Activated CD8-positive, alpha-beta memory T cell treated with anti-CD3 and anti-CD28 coated beads, Interleukin-2, amount 10 ng/mL, durations not matched to agents 7 days and 5 days (primary cell): Measurements from ENCODE around the gene NR6A1. TPM values are rescaled to one million over a fixed set of nuclear protein-coding genes. Genes with fewer than 3 reads are reported as not detected.

Source experiments
- ATAC-seq: fragments of 150-1000 bp; cut with Tn5 transposase; one replicate; pipeline ENCODE4 v1.10.0; 2021; ENCODE audit warnings: moderate library complexity
- CTCF ChIA-PET: fragments of 350-600 bp; sonication (Branson Sonifier 250); formaldehyde crosslinking; loops from one replicate; lab custom pipeline; 2021; ENCODE audit warnings: antibody characterized with exemption; lab: Charles Lee
- DNase-seq: peaks from one replicate; pipeline ENCODE4 v3.0.0-alpha.2; 2020
- H3K27ac Mint-ChIP-seq: one replicate; pipeline ENCODE4 v1.8.0; 2021; ENCODE audit warnings: mild to moderate bottlenecking, mixed read lengths
- H3K27me3 Mint-ChIP-seq: one replicate; pipeline ENCODE4 v1.8.0; 2021; ENCODE audit warnings: mixed read lengths
- H3K36me3 Mint-ChIP-seq: one replicate; pipeline ENCODE4 v1.8.0; 2021; ENCODE audit warnings: mild to moderate bottlenecking, mixed read lengths
- H3K4me1 Mint-ChIP-seq: one replicate; pipeline ENCODE4 v1.8.0; 2021; ENCODE audit warnings: mixed read lengths
- H3K4me3 Mint-ChIP-seq: one replicate; pipeline ENCODE4 v1.8.0; 2021; ENCODE audit warnings: mild to moderate bottlenecking, moderate library complexity, mixed read lengths
- H3K9me3 Mint-ChIP-seq: one replicate; pipeline ENCODE4 v1.8.0; 2022; ENCODE audit warnings: low read depth, mixed read lengths
- total RNA-seq, 2 experiments: library from RNA; stranded (reverse); gene quantifications; one replicate each; pipeline ENCODE4 v1.2.3, GENCODE V29; 2021

NR6A1 gene
- total RNA-seq, 2 experiments from 2014 or later, result 0.44 to 1.2 TPM

- no peak for ATAC-seq
- H3K4me3 Mint-ChIP-seq, result no peak overlapping the region
- no peak overlapping the region for H3K27ac Mint-ChIP-seq
- no peak for DNase-seq
- H3K9me3 Mint-ChIP-seq, result no peaks in the 10 kb centered on the region
- no peaks in the 10 kb centered on the region for H3K4me1 Mint-ChIP-seq
- CTCF ChIA-PET, result no interaction called here
- H3K27me3 Mint-ChIP-seq, result peaks cover 10% of the 10 kb centered on the region
- no peaks in the 10 kb centered on the region for H3K36me3 Mint-ChIP-seq
These were observed 75.7 kb downstream of the NR6A1 start for GRCh38 chr9:124695280-124695890.

GRCh38 chr9:124694414-124695279 is 76.5 kb downstream of the NR6A1 start:
- no peak overlapping the region for H3K4me3 Mint-ChIP-seq
- H3K36me3 Mint-ChIP-seq, result no peaks in the 10 kb centered on the region
- ATAC-seq (no peak), DNase-seq (no peak)
- H3K4me1 Mint-ChIP-seq, result no peaks in the 10 kb centered on the region
- peaks cover 16% of the 10 kb centered on the region for H3K27me3 Mint-ChIP-seq
- H3K27ac Mint-ChIP-seq, result no peak overlapping the region
- CTCF ChIA-PET, result interaction anchor here (1.3 to 2.1 kb wide), 2 partner anchors 13 to 17 kb away, joined by 5 read pairs; no protein-coding TSS in a partner anchor
- H3K9me3 Mint-ChIP-seq, result no peaks in the 10 kb centered on the region

- H3K4me3 Mint-ChIP-seq, result no peak overlapping the region
These were observed 77.7 kb downstream of the NR6A1 start for GRCh38 chr9:124693403-124693802.

GRCh38 chr9:124688238-124688904 is 82.7 kb downstream of the NR6A1 start:
- Mint-ChIP-seq H3K4me1 (no peaks in the 10 kb centered on the region), H3K4me3 (no peak overlapping the region), H3K27me3 (peaks cover 35% of the 10 kb centered on the region), H3K27ac (no peak overlapping the region), H3K36me3 (no peaks in the 10 kb centered on the region), H3K9me3 (no peaks in the 10 kb centered on the region)
- ATAC-seq (no peak), DNase-seq (no peak)
- CTCF ChIA-PET, result no interaction called here

More at GRCh38 chr9:124693403-124693802, 77.7 kb downstream of the NR6A1 start:
- peaks cover 19% of the 10 kb centered on the region for H3K27me3 Mint-ChIP-seq
- CTCF ChIA-PET, result interaction anchor here (0.9 to 2.1 kb wide), 2 partner anchors 14 to 77 kb away, joined by 3 to 5 read pairs; no protein-coding TSS in a partner anchor
- H3K27ac Mint-ChIP-seq, result no peak overlapping the region
- no peaks in the 10 kb centered on the region for H3K9me3 Mint-ChIP-seq
- ATAC-seq (no peak), DNase-seq (no peak)
- no peaks in the 10 kb centered on the region for H3K4me1 Mint-ChIP-seq
- H3K36me3 Mint-ChIP-seq, result no peaks in the 10 kb centered on the region

- Mint-ChIP-seq H3K27ac (no peak overlapping the region), H3K36me3 (no peaks in the 10 kb centered on the region), H3K4me1 (no peaks in the 10 kb centered on the region), H3K9me3 (no peaks in the 10 kb centered on the region), H3K27me3 (peaks cover 41% of the 10 kb centered on the region), H3K4me3 (no peak overlapping the region)
- CTCF ChIA-PET, result interaction anchor here (1.1 kb wide), 1 partner anchor 70 kb away, joined by 4 read pairs; no protein-coding TSS in a partner anchor
- ATAC-seq, result no peak
- DNase-seq, result no peak
These were observed 84.2 kb downstream of the NR6A1 start for GRCh38 chr9:124686918-124687317.

- Mint-ChIP-seq H3K4me3 (no peak overlapping the region), H3K9me3 (no peaks in the 10 kb centered on the region), H3K4me1 (no peaks in the 10 kb centered on the region), H3K36me3 (no peaks in the 10 kb centered on the region), H3K27ac (no peak overlapping the region), H3K27me3 (peaks cover 34% of the 10 kb centered on the region)
- DNase-seq (no peak), ATAC-seq (no peak)
- CTCF ChIA-PET, result no interaction called here
These were observed 85.9 kb downstream of the NR6A1 start for GRCh38 chr9:124685217-124685616.

- Mint-ChIP-seq H3K27me3 (peaks cover 28% of the 10 kb centered on the region), H3K27ac (no peak overlapping the region), H3K36me3 (no peaks in the 10 kb centered on the region), H3K4me1 (no peaks in the 10 kb centered on the region), H3K9me3 (no peaks in the 10 kb centered on the region), H3K4me3 (no peak overlapping the region)
- ATAC-seq (no peak), DNase-seq (no peak)
- CTCF ChIA-PET, result interaction anchor here (1.0 kb wide), 1 partner anchor 67 kb away, joined by 3 read pairs; no protein-coding TSS in a partner anchor
These were observed 86.9 kb downstream of the NR6A1 start for GRCh38 chr9:124684169-124684568.

- Mint-ChIP-seq H3K27ac (no peak overlapping the region), H3K36me3 (no peaks in the 10 kb centered on the region), H3K4me1 (no peaks in the 10 kb centered on the region), H3K27me3 (peaks cover 27% of the 10 kb centered on the region), H3K9me3 (no peaks in the 10 kb centered on the region), H3K4me3 (no peak overlapping the region)
- CTCF ChIA-PET, result no interaction called here
- ATAC-seq (no peak), DNase-seq (no peak)
These were observed 88.1 kb downstream of the NR6A1 start for GRCh38 chr9:124683043-124683442.

- ATAC-seq, result no peak
- peaks cover 32% of the 10 kb centered on the region for H3K27me3 Mint-ChIP-seq
- no peak overlapping the region for H3K27ac Mint-ChIP-seq
- no peak for DNase-seq
- no peaks in the 10 kb centered on the region for H3K9me3 Mint-ChIP-seq
- H3K4me3 Mint-ChIP-seq, result no peak overlapping the region
- no peaks in the 10 kb centered on the region for H3K36me3 Mint-ChIP-seq
- CTCF ChIA-PET, result interaction anchor here (0.7 to 1.1 kb wide), 2 partner anchors 91 to 144 kb away, joined by 3 to 4 read pairs; no protein-coding TSS in a partner anchor
- H3K4me1 Mint-ChIP-seq, result no peaks in the 10 kb centered on the region
These were observed 90.3 kb downstream of the NR6A1 start for GRCh38 chr9:124680714-124681390.

GRCh38 chr9:124680049-124680448 is 91.1 kb downstream of the NR6A1 start:
- Mint-ChIP-seq H3K27me3 (peaks cover 29% of the 10 kb centered on the region), H3K4me1 (no peaks in the 10 kb centered on the region), H3K9me3 (no peaks in the 10 kb centered on the region), H3K4me3 (no peak overlapping the region), H3K36me3 (no peaks in the 10 kb centered on the region), H3K27ac (no peak overlapping the region)
- ATAC-seq, result no peak
- CTCF ChIA-PET, result no interaction called here
- no peak for DNase-seq

GRCh38 chr9:124676159-124676551 is 95.0 kb downstream of the NR6A1 start:
- H3K27ac Mint-ChIP-seq, result no peak overlapping the region
- H3K9me3 Mint-ChIP-seq, result peaks cover 3% of the 10 kb centered on the region
- H3K36me3 Mint-ChIP-seq, result no peaks in the 10 kb centered on the region
- no peak overlapping the region for H3K4me3 Mint-ChIP-seq
- DNase-seq, result no peak
- CTCF ChIA-PET, result interaction anchor here (0.9 kb wide), 1 partner anchor 59 kb away, joined by 5 read pairs; no protein-coding TSS in a partner anchor
- no peak for ATAC-seq
- H3K27me3 Mint-ChIP-seq, result peaks cover 34% of the 10 kb centered on the region
- peaks cover 15% of the 10 kb centered on the region for H3K4me1 Mint-ChIP-seq

- H3K27ac Mint-ChIP-seq, result no peak overlapping the region
These were observed 95.6 kb downstream of the NR6A1 start for GRCh38 chr9:124675261-124676158.

More at GRCh38 chr9:124675261-124676158, 95.6 kb downstream of the NR6A1 start:
- DNase-seq (no peak), ATAC-seq (no peak)
- Mint-ChIP-seq H3K27me3 (peaks cover 34% of the 10 kb centered on the region), H3K4me3 (no peak overlapping the region), H3K9me3 (peaks cover 3% of the 10 kb centered on the region), H3K36me3 (no peaks in the 10 kb centered on the region), H3K4me1 (peaks cover 16% of the 10 kb centered on the region)
- CTCF ChIA-PET, result interaction anchor here (0.9 kb wide), 1 partner anchor 58 kb away, joined by 5 read pairs; no protein-coding TSS in a partner anchor
